Nephron (organoid): Measurements from ENCODE around the gene FMN2.
A peak's percentile ranks its signal among the peaks of the same experiment; 100 is the strongest.

ENCODE experiments used
- H3K27ac Mint-ChIP-seq, 3 experiments: 2 replicates each; pipeline ENCODE4 v1.8.0; 2020; ENCODE audit warnings: mixed read lengths in 3 of 3, mild to moderate bottlenecking in 2 of 3, moderate library complexity in 1 of 3
- H3K27me3 Mint-ChIP-seq: 2 replicates; pipeline ENCODE4 v1.8.0; 2021; ENCODE audit warnings: low read depth, mild to moderate bottlenecking, moderate library complexity, mixed read lengths
- H3K36me3 Mint-ChIP-seq: 2 replicates; pipeline ENCODE4 v1.8.0; 2020; ENCODE audit warnings: low read depth, mixed read lengths
- H3K4me1 Mint-ChIP-seq: 2 replicates; pipeline ENCODE4 v1.8.0; 2020; ENCODE audit warnings: mixed read lengths
- H3K4me3 Mint-ChIP-seq, 3 experiments: 2 replicates each; pipeline ENCODE4 v1.8.0; 2020; ENCODE audit warnings: mild to moderate bottlenecking in 3 of 3, mixed read lengths in 3 of 3, moderate library complexity in 2 of 3
- H3K9me3 Mint-ChIP-seq: 2 replicates; pipeline ENCODE4 v1.8.0; 2020; ENCODE audit warnings: mixed read lengths
- CTCF ChIP-seq, 3 experiments: fragments of 200-600 bp; sonication (generic); IDR thresholded peaks; one replicate each; pipeline ENCODE4 v1.5.0; 2021; ENCODE audit warnings: antibody characterized with exemption in 3 of 3; ENCODE audit not compliant: unreplicated experiment in 3 of 3

The FMN2 gene

GRCh38 chr1:240462766-240463395, 371.2 kb downstream of the FMN2 start:
- no peaks in the 10 kb centered on the region for H3K27me3 Mint-ChIP-seq
- no peak overlapping the region for H3K4me3 Mint-ChIP-seq
- H3K4me1 Mint-ChIP-seq: peaks cover 29% of the 10 kb centered on the region
- no peaks in the 10 kb centered on the region for H3K9me3 Mint-ChIP-seq
- no peak for TF ChIP-seq CTCF (IDR thresholded peaks at IDR 0.05; ENCODE audit: unreplicated experiment in 3 of 3)
- peak overlapping the region in 1 of 3 experiments; percentile 17 for H3K27ac Mint-ChIP-seq
- no peaks in the 10 kb centered on the region for H3K36me3 Mint-ChIP-seq

DNA sequence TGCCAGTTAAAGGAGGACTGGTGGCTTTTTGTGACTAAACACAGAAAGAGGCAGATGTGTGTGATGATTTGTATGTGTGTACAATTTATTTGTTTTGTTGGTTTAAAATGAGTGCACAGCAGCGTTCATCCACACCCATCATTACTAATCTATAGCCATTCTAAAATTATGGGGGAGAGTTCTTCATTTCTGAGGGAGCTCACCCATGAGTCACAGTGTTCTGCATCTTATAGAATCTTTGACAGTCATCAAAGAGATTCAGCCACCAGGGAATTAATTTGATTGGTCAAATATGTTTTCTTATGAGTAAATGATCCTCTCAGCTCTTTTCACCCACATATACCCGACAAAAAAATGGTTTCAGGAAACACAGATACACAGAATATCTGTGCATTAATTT, 372.4 kb downstream of the FMN2 start:
- H3K27me3 Mint-ChIP-seq: no peaks in the 10 kb centered on the region
- peaks cover 38% of the 10 kb centered on the region for H3K4me1 Mint-ChIP-seq
- H3K4me3 Mint-ChIP-seq: no peak overlapping the region
- H3K9me3 Mint-ChIP-seq: no peaks in the 10 kb centered on the region
- no peak for TF ChIP-seq CTCF (IDR thresholded peaks at IDR 0.05; ENCODE audit: unreplicated experiment in 3 of 3)
- H3K27ac Mint-ChIP-seq: no peak overlapping the region
- no peaks in the 10 kb centered on the region for H3K36me3 Mint-ChIP-seq

DNA sequence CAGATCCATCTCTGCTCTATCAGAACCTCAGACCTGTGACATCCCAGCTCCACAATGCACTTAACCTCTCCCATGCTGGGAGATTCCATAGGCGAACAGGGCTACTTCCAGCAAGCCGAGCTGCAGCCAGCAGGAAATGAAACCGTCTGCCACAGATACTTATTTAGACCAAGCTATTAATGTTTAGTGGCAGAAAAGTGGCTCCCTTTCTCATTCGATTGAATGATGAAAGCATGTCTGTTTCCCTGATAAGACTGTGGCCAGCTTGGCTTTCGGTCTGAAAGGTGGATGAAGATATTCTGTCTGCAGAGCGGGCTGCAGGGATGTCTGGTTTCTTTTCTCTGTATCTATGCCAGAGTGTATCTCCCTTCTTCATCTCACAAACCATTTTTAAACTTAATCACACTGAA, 373.9 kb downstream of the FMN2 start:
- peak overlapping the region in 1 of 3 experiments; percentile 37 for H3K4me3 Mint-ChIP-seq
- peaks cover 38% of the 10 kb centered on the region for H3K4me1 Mint-ChIP-seq
- no peak for TF ChIP-seq CTCF (IDR thresholded peaks at IDR 0.05; ENCODE audit: unreplicated experiment in 3 of 3)
- peak overlapping the region in 2 of 3 experiments; percentile 21 to 37 for H3K27ac Mint-ChIP-seq
- no peaks in the 10 kb centered on the region for H3K27me3 Mint-ChIP-seq
- H3K9me3 Mint-ChIP-seq: no peaks in the 10 kb centered on the region
- no peaks in the 10 kb centered on the region for H3K36me3 Mint-ChIP-seq

- H3K27me3 Mint-ChIP-seq: no peaks in the 10 kb centered on the region
- H3K4me1 Mint-ChIP-seq: peaks cover 38% of the 10 kb centered on the region
- H3K9me3 Mint-ChIP-seq: no peaks in the 10 kb centered on the region
- TF ChIP-seq CTCF (IDR thresholded peaks at IDR 0.05; ENCODE audit: unreplicated experiment in 3 of 3): no peak
- H3K27ac Mint-ChIP-seq: peak overlapping the region in 1 of 3 experiments; percentile 33
- H3K36me3 Mint-ChIP-seq: no peaks in the 10 kb centered on the region
- H3K4me3 Mint-ChIP-seq: no peak overlapping the region
Measured at GRCh38 chr1:240466509-240466908, 374.8 kb downstream of the FMN2 start.

- no peak for TF ChIP-seq CTCF (IDR thresholded peaks at IDR 0.05; ENCODE audit: unreplicated experiment in 3 of 3)
- Mint-ChIP-seq H3K4me1 (peaks cover 33% of the 10 kb centered on the region), H3K36me3 (no peaks in the 10 kb centered on the region), H3K27me3 (no peaks in the 10 kb centered on the region), H3K4me3 (no peak overlapping the region), H3K9me3 (no peaks in the 10 kb centered on the region), H3K27ac (no peak overlapping the region)
Measured at GRCh38 chr1:240467895-240468294, 376.2 kb downstream of the FMN2 start.

DNA sequence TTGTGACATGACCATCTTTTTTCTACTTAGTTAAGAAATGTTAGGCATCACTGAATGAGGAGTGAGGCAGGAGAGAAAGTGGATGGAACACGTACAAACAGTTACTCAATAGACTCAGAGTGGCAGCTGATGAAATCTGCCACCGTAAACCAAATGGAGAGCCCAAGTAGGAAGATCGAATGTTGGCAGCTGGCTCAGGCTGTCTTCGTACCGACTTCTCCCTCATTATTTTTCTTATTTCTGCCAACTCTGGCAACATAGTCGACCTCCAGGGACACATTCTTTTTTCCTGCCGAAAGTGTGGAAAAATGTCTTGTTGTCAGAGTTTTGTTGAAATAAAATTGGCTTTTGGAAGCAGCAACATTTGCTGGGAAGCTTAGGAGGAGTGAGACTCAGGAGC, 377.0 kb downstream of the FMN2 start:
- Mint-ChIP-seq H3K27me3 (no peaks in the 10 kb centered on the region), H3K27ac (peak overlapping the region in 2 of 3 experiments; percentile 30 to 72), H3K4me3 (no peak overlapping the region), H3K4me1 (peaks cover 30% of the 10 kb centered on the region), H3K9me3 (no peaks in the 10 kb centered on the region), H3K36me3 (no peaks in the 10 kb centered on the region)
- no peak for TF ChIP-seq CTCF (IDR thresholded peaks at IDR 0.05; ENCODE audit: unreplicated experiment in 3 of 3)
